ENCODE measurements around the gene KRT85.

Gene KRT85

GRCh38 chr12:52312086-52312485 lies 55.2 kb downstream of the KRT85 start:
- no peak overlapping the region for H3K9ac ChIP-seq (ENCODE audit: low read length)
- TF ChIP-seq, protein P1, sequence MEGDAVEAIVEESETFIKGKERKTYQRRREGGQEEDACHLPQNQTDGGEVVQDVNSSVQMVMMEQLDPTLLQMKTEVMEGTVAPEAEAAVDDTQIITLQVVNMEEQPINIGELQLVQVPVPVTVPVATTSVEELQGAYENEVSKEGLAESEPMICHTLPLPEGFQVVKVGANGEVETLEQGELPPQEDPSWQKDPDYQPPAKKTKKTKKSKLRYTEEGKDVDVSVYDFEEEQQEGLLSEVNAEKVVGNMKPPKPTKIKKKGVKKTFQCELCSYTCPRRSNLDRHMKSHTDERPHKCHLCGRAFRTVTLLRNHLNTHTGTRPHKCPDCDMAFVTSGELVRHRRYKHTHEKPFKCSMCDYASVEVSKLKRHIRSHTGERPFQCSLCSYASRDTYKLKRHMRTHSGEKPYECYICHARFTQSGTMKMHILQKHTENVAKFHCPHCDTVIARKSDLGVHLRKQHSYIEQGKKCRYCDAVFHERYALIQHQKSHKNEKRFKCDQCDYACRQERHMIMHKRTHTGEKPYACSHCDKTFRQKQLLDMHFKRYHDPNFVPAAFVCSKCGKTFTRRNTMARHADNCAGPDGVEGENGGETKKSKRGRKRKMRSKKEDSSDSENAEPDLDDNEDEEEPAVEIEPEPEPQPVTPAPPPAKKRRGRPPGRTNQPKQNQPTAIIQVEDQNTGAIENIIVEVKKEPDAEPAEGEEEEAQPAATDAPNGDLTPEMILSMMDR (IDR thresholded peaks at IDR 0.05; ENCODE audit: insufficient read depth, low read length, poor library complexity, severe bottlenecking): no peak
- no peak for TF ChIP-seq EZH2phosphoT487 (conservative IDR thresholded peaks at IDR 0.05; ENCODE audit: low read length)
- H3K27ac ChIP-seq (ENCODE audit: low read depth, low read length): no peak overlapping the region
- H2AFZ ChIP-seq (ENCODE audit: low read depth, low read length, severe bottlenecking): no peak overlapping the region
- no peaks in the 10 kb centered on the region for H3K9me3 ChIP-seq (ENCODE audit: insufficient read depth, low read length)
- no peak overlapping the region for H3K4me3 ChIP-seq (ENCODE audit: insufficient read depth, low read length, poor library complexity, severe bottlenecking)
- no peaks in the 10 kb centered on the region for H3K9me2 ChIP-seq (replicated peaks; ENCODE audit: insufficient read depth, low read length)
- H3K4me2 ChIP-seq (ENCODE audit: low read depth, low read length, poor library complexity, severe bottlenecking): no peak overlapping the region
- no peaks in the 10 kb centered on the region for H3K36me3 ChIP-seq (ENCODE audit: low read length)
- H4K20me1 ChIP-seq (ENCODE audit: low read depth, low read length): no peaks in the 10 kb centered on the region
- H3K79me2 ChIP-seq (ENCODE audit: insufficient read depth, low read length): no peaks in the 10 kb centered on the region
- no peaks in the 10 kb centered on the region; the same call in 1 of the 2 replicates for H3K27me3 ChIP-seq (ENCODE audit: low read length)
- H3F3A ChIP-seq (ENCODE audit: insufficient read depth): no peaks in the 10 kb centered on the region

- no peaks in the 10 kb centered on the region for H4K20me1 ChIP-seq (ENCODE audit: low read depth, low read length)
- no peaks in the 10 kb centered on the region for H3K9me3 ChIP-seq (ENCODE audit: insufficient read depth, low read length)
- no peak overlapping the region for H2AFZ ChIP-seq (ENCODE audit: low read depth, low read length, severe bottlenecking)
- no peaks in the 10 kb centered on the region for H3K9me2 ChIP-seq (replicated peaks; ENCODE audit: insufficient read depth, low read length)
- H3K27ac ChIP-seq (ENCODE audit: low read depth, low read length): no peak overlapping the region
- H3F3A ChIP-seq (ENCODE audit: insufficient read depth): no peaks in the 10 kb centered on the region
- no peaks in the 10 kb centered on the region for H3K36me3 ChIP-seq (ENCODE audit: low read length)
- no peak overlapping the region for H3K4me2 ChIP-seq (ENCODE audit: low read depth, low read length, poor library complexity, severe bottlenecking)
- H3K9ac ChIP-seq (ENCODE audit: low read length): no peak overlapping the region
- no peaks in the 10 kb centered on the region for H3K79me2 ChIP-seq (ENCODE audit: insufficient read depth, low read length)
- H3K27me3 ChIP-seq (ENCODE audit: low read length): no peaks in the 10 kb centered on the region; the same call in 1 of the 2 replicates
- H3K4me3 ChIP-seq (ENCODE audit: insufficient read depth, low read length, poor library complexity, severe bottlenecking): no peak overlapping the region
- TF ChIP-seq, protein P1 (IDR thresholded peaks at IDR 0.05; ENCODE audit: insufficient read depth, low read length, poor library complexity, severe bottlenecking): no peak
- no peak for TF ChIP-seq EZH2phosphoT487 (conservative IDR thresholded peaks at IDR 0.05; ENCODE audit: low read length)
Measured at GRCh38 chr12:52311285-52311648, 56.0 kb downstream of the KRT85 start.

GRCh38 chr12:52310622-52311284 lies 56.5 kb downstream of the KRT85 start:
- Histone ChIP-seq H2AFZ (ENCODE audit: low read depth, low read length, severe bottlenecking) (no peak overlapping the region), H4K20me1 (ENCODE audit: low read depth, low read length) (no peaks in the 10 kb centered on the region), H3K9ac (ENCODE audit: low read length) (no peak overlapping the region), H3K9me2 (replicated peaks; ENCODE audit: insufficient read depth, low read length) (no peaks in the 10 kb centered on the region), H3K4me3 (ENCODE audit: insufficient read depth, low read length, poor library complexity, severe bottlenecking) (no peak overlapping the region), H3F3A (ENCODE audit: insufficient read depth) (no peaks in the 10 kb centered on the region), H3K79me2 (ENCODE audit: insufficient read depth, low read length) (no peaks in the 10 kb centered on the region), H3K36me3 (ENCODE audit: low read length) (no peaks in the 10 kb centered on the region), H3K27me3 (ENCODE audit: low read length) (no peaks in the 10 kb centered on the region; the same call in 1 of the 2 replicates), H3K4me2 (ENCODE audit: low read depth, low read length, poor library complexity, severe bottlenecking) (no peak overlapping the region), H3K27ac (ENCODE audit: low read depth, low read length) (no peak overlapping the region), H3K9me3 (ENCODE audit: insufficient read depth, low read length) (no peaks in the 10 kb centered on the region)
- TF ChIP-seq, protein P1 (IDR thresholded peaks at IDR 0.05; ENCODE audit: insufficient read depth, low read length, poor library complexity, severe bottlenecking): no peak
- no peak for TF ChIP-seq EZH2phosphoT487 (conservative IDR thresholded peaks at IDR 0.05; ENCODE audit: low read length)
